ENCODE results near the gene METTL9.
"Not testable (repeated sequence)": the region's sequence is repeated elsewhere in the genome, so short reads cannot be mapped to it uniquely, and the experiment has no call there.

METTL9 gene

DNA sequence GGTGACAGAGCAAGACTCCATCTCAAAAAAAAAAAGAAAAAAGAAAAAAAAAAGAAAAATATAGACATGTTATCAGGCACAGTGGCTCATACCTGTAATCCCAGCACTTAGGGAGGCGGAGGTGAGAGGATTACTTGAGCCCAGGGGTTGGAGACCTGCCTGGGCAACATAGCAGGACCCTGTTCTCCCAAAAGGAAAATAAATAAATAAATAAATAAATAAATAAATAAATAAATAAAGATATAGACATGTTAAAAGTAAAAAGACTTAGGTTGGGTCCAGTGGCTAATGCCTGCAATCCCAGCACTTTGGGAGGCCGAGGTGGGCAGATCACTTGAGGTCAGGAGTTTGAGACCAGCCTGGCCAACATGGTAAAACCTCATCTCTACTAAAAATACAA is 23.1 kb upstream of the METTL9 start:
- DNase-seq: not testable (repeated sequence)

DNA sequence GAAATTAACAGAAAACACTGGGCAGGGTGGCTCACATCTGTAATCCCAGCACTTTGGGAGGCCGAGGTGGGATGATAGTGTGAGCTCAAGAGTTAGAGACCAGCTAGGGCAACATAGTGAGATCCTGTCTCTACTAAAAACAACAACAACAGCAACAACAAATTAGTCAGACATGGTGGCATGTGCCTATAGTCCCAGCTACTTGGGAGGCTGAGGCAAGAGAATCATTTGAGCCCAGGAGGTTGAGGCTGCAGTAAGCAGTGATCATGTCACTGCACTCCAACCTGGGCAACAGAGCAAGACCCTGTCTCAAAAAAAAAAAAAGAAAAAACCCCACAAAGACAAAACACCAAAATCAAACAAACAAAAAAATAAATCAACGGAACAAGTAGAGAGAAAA is 21.9 kb upstream of the METTL9 start:
- DNase-seq: not testable (repeated sequence)

DNA sequence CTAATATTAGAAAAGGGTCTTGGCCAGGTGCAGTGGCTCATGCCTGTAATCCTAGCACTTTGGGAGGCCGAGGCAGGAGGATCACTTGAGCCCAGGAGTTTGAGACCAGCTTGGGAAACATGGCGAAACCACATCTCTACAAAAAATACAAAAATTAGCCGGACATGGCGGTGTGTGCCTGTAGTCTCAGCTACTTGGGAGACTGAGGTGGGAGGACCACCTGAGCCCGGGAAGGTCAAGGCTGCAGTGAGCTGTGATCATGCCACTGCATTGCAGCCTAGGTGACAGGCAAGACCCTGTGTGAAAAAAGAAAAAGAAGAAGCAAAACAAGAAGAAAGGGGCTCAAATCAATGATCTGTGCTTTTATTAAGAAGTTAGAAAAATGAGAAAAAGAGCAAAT is 21.1 kb upstream of the METTL9 start:
- not testable (repeated sequence) for DNase-seq

DNA sequence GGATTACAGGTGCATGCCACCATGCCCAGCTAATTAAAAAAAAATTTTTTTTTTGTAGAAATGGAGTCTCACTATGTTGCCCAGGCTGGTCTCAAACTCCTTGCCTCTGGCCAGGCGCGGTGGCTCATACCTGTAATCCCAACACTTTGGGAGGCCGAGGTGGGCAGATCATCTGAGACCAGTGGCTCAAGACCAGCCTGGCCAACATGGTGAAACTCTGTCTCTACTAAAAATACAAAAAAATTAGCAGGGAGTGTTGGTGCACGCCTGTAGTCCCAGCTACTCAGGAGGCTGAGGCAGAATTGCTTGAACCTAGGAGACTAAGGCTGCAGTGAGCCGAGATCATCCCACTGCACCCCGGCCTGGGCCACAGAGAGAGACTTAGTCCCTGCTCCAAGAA is 19.2 kb upstream of the METTL9 start:
- not testable (repeated sequence) for DNase-seq

DNA sequence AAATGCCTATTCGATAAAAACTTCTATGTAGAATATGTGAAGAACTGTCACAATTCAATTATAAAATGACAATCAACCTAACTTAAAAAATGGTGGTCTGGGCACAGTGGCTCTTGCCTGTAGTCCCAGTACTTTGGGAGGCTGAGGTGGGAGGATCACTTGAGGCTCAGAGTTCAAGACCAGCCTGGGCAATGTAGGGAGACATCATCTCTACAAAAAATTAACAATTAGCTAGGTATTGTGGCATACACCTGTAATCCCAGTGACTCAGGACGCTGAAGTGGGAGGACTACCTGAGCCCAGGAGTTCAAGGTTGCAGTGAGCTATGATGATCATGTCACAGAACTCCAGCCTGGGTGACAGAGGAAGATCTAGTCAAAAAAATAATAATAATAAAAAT is 18.6 kb upstream of the METTL9 start:
- no peak for DNase-seq

DNA sequence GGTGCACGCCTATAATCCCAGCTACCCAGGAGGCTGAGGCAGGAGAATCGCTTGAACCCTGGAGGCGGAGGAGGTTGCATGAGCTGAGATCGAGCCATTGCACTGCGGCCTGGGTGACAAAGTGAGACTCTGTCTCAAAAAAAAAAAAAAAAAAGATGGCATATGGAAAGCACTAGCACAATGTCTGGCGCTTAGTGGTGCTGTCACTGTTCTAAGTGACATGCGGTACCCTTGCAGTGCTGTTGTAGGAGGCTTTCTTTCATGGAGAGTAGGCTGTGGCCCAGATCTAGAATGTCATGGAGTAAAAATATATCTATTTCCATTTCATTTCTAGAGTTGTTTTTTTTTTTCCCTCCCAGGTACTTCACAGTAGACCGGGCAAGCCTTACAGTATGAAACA is 14.6 kb upstream of the METTL9 start:
- DNase-seq: no peak

DNA sequence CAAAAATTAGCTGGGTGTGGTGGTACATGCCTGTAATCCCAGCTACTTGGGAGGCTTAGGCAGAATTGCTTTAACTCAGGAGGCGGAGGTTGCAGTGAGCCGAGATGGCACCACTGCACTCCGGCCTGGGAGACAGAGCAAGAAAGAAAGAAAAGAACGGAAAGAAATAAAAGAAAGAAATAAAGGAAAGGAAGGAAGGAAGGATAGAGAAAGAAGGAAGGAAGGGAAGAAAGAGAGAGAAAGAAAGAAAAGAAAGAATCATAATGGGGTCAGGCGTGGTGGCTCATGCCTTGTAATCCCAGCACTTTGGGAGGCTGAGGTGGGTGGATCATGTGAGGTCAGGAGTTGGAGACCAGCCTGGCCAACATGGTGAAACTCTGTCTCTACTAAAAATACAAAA is 10.8 kb upstream of the METTL9 start:
- DNase-seq: not testable (repeated sequence)

DNA sequence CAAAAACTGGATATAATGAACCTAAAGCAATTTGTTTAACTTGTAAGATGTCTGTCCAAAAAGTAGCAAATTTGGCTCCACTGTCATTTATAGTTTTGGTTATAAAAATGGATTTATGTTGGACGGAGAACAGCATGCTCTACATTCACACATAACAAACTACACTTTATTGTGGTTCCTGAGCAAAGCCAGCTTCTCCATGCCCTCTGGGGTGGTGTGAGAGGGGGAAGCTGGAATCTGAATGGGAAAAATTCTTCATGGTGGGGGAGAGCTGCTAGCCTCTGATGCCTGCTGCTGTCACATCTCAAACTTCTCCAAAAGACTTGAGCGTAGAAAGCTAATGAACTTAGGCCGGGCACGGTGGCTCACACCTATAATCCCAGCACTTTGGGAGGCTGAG is 9.8 kb upstream of the METTL9 start:
- no peak for DNase-seq

DNA sequence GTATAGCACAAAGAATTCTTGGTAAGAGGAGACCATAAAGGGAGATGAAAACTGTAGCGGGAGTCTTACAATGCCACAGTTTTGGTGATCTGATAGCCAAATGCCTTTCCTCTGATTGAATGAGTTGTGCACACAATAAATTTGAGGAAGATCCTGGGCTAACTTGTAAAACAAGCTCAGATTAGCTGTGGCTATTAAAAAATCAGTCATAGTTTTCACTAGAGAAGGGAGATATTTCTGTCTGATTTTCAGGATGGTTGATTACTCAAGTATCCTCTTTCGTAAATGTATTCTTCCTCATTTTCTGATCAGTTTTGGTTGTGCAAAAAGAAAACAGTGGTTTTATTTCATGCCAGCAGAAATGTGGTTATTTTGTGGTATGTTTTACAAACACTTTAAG is 9.1 kb upstream of the METTL9 start:
- no peak for DNase-seq

DNA sequence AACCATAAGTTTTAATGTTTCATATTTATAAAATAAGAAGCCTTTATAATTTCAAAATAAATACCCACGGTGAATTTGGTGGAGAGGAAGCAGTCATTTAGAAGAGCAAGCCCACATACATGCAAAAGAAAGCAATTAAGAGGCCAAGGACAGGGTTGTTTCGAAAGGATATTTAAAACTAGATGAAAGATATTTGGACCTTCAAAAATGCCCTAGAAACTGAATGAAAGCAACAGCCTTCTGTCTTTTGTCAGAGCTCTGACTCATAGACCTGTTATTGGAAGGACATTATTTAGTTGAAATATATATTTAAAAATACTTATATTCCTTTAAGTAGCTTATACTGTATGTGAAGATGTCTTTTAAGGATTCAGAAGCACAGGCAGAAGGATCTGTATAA is 8.6 kb upstream of the METTL9 start:
- no peak for DNase-seq

DNA sequence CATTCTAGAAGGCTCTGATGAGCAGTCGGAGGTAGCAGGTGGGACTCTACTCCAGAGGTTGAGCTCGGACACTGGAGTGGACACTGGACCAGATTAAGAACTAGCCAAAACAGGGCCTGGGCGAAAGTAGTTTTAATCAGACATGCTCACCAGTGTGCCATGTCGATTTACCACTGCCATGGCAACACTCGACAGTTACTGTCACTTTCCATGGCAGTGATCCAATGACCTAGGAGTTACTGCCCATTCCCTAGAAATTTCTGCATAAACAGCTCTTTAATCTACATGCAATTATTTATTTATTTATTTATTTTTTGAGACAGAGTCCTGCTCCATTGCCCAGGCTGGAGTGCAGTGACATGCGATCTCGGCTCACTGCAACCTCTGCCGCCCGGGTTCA is 7.2 kb upstream of the METTL9 start:
- no peak for DNase-seq

DNA sequence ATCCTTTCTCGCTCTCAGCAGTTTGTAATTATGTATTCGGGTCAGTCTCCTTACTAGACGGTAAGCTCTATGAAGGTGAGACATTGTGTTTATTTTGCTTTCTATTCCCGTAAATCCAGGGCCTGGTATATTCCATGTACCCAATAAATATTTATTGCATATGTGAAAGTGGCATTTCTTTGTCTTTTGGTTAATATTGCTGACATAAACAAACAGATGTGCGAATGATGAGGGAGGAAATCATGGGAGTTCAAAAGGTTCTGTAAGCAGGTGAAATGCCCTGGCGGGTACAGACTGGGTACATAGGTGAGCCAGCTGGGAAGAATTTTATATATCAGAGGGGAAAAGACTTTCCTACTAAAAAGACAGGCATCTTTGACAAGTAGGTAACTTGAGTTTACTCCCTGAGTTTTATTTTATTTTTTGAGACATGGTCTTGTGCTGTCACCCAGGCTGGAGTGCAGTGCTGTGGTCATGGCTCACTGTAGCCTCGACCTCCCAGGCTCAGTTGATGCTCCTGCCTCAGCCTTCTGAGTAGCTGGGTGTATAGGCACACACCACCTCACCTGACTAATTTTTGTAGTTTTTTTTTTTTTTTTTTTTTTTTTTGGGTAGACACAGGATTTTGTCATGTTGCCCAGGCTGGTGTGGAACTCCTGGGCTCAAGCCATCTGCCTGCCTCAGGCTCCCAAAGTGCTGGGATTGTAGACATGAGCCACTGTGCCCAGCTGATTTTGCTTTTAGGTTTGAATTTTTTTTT is 5.7 kb upstream of the METTL9 start:
- no peak for DNase-seq

DNA sequence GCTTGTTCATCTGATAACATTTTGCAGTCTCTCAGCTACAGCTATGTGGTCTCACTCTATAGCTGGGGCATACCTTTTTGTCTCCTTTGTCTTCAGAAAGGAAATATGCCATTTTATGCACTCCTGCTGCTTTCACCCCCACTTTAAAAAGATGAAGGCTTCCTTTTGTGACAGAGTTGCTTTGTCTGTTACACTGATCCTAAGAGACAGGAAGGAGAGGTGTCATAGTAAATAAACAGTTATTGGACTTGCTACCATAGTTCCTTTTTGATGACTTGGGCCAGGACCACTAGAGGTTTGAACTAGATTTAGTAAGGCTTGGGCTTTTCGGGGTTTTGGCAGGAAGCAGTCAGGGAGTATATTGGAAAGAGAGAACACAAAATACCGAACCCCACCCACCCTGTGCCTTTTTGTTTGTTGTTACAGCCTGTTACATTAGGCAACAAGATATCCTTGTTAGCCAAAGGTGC is 1.8 kb upstream of the METTL9 start:
- no peak for DNase-seq

DNA sequence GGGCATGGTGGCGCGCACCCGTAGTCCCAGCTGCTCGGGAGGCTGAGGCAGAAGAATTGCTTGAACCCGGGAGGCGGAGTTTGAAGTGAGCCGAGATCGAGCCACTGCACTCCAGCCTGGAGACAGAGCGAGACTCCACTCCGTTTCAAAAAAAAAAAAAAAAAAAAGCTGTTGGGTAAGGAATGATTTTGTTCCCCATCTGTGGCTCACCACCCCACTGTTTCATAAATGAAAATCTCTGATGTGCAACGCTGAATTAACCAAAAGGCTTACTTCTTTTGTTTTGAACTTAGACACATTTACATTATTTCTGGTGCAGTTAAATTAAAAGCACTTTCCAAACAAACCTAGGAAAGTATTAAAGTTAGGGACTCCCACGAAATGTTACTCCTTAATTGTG is 1.2 kb upstream of the METTL9 start:
- DNase-seq: no peak

DNA sequence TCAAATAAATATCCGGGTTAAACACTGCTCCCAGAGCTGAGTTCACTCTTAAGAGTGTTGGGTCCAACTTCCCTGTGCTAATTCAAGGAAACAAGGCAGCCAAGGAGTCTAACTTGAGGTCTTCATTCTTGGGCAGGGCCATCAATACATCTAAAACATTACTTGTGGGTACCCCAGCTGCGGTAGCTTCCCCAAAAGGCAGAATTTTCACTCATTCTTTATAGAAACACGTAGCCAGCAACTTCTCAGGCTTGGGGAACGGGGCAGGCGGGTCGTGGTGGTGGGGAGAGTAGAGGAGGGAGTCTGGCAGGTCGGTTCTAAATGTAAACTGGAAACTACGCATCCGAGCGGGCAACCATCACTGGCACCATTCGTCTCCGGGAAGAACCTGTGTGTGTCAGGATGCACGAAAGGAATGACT is 666 bp upstream of the METTL9 start:
- no peak for DNase-seq

DNA sequence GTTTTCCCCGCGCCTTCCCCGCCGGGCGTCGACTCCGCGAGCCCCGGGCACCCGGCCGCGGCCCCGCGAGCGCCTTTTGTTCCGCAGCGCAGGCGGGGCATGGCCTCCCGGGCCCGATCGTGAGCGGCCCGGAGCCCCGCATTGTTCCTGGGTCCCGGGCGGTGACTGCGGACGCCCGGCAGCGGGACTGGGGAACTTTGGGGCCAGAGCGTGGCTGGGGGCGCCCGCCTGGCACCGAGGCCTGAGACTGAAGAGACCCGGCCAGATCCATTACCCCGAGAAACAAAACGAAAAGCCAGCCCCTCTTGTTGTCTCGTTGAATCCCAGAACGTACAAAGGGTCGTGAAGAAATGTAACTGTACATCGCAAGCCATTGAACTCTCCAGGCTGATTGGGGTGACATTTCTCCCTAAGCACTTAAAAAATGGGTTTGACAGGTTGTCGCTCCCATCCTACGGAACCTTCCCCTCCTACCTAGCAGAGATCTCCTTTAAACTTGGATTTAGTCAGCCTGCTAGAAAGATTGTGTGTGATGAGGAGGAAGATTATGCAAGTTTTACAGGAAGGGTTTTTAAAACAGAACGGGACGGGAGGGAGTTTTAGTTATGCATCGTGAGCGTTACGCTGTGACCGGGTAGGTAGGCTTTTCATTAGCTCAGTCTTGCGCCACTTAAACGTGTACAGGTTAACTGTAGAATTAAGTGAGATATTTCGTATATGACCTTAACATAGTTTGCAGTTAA is 825 bp downstream of the METTL9 start:
- no peak for DNase-seq

DNA sequence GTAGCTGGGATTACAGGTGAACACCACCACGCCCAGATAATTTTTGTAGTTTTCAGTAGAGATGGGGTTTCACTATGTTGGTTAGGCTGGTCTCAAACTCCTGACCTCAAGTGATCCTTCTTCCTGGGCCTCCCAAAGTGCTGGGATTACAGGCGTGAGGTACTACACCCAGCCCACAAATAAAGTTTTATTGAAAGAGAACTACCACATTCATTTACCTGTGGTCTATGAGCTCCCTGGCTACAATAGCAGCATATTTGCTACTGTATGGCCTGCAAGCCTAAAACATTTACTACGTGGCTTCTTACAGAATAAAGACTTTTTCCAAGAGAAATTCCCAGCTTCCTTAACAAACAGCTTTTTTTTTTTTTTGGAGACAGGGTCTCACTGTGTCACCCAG is 3.4 kb downstream of the METTL9 start:
- DNase-seq: no peak

DNA sequence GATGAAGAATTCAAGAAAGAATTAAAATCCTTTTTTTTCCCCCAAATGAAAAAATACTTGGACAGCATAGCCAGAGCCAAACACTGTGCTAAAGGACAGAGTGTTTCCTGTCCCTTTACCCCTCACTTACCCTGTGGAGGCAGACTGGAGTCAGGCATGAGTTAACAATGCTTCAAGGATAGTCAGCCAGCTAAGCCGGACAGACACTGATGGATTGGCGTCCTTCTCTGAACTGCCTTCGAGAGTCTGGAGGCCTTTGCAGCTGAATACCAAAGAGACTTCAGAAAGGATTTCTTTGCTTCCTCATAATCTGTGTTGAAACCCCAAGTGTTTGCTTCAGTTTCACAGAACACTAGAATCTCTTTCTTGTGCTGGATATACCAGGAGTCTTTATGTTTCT is 4.6 kb downstream of the METTL9 start:
- no peak for DNase-seq

DNA sequence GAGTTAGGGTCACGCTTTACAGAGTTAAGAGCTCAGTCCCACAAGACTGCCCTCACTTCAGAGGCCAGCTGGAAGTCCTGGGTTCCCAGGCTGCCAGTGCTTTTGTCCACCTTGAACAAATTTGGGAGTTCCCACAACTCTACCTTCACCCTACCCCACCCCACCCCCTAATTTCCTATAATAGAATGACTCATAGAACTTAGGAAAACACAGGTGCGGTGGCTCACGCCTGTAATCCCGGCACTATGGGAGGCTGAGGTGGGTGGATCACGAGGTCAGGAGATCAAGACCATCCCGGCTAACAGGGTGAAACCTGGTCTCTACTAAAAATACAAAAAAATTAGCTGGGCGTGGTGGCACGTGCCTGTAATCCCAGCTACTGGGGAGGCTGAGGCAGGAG is 6.5 kb downstream of the METTL9 start:
- not testable (repeated sequence) for DNase-seq

DNA sequence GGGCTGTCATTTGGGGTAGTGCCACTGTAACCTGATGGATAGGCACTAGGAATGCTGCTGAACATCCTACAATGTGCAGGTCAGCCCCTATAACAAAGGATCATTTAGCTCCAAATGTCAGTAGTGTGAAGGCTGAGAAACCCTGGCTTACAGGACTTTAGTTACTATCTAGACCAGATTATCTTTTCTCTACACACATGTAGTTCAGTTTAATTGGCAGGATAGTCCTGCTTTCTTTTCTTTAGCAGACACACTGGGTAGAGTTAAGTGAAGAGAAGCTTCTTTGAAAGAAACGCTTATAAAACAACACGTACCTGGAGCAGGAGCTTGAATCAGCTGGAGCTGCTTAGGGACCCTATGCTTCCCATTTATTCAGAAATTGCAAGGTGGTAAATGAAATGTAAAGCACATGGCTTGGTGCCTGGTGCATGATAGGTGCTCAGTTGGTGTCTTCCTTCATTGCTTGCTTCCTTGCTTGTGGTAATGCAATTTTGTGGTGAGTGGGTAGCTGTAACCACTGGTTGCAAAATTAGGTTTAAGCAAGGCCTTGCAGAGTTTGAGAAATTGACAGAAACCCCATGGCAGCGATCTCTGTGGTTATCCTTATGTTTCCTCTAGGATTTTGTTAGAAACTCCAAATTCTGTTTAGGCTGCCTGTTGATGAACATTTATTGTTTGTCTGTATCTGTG is 9.4 kb downstream of the METTL9 start:
- DNase-seq: no peak

DNA sequence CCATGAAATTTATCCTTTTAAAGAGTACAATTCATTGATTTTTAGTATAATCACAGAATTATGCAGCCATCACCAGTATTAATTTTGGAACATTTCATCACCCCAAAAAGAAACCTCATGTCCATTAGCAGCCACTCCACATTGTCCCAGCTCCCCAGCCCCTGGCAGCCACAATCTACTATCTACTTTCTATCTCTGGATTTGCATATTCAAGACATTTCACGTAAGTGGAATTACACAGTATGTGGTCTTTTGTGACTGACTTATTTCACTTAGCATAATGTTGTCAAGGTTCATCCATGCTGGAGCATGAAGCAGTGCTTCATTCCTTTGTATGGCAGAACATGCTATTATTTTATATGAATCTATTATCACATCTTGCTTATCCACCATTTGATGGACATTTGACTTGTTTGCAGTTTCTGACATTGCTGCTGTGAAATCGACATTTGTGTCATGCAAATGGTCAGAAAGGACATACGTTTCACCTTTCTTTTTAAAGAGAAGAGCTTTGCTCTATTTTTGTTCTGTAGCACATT is 10.7 kb downstream of the METTL9 start:
- DNase-seq: no peak

DNA sequence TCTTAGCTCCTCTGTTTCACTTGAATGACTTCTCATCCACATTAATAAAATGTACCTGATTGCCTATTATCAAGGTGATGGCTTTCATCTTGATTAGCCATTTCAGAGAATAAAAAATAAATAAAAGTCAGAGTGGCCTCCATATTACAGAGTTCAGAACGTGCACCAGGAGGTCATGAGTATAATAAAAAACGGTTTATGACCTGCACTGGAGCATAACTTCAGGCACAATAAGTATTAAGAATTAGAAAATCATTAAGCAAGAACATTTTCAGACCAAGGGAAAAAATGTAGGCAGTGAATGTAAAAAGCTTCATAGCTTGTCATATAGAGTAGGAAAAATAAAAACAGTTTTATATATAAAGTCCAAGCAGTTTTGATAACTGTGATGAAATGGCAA is 11.4 kb downstream of the METTL9 start:
- DNase-seq: no peak

DNA sequence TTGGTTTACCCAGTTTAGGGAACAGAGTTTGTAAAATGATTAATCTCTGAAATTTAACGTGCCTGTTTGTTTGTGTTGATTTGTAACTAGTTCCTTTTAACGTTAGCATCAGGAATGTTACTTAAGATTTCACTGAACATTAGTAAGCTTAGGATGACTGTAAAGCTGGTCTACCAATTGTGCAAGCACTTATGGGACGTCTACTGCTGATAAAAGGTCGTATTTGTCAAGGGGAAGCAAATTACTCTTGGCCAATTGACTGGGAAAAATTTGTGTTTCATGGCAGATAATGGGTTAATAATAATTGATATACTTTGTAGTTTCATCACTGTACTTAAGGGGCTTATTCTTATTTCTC is 11.8 kb downstream of the METTL9 start:
- DNase-seq: no peak

All from NCI-H2081 treated with DMSO at 0.1 percent for 48 hours (cell line).